Peyer's patch (tissue), 4 donors: Measurements from ENCODE around the gene INAFM2. TPM values are rescaled to one million over a fixed set of nuclear protein-coding genes. Genes with fewer than 3 reads are reported as not detected.

Source experiments
- DNase-seq, 3 donors: peaks; one replicate each; pipeline ENCODE4 v3.0.0-alpha.2; 2017 to 2019
- H3K27ac ChIP-seq, 4 donors: fragments of 200-600 bp; sonication (generic); one replicate each; pipeline ENCODE4 v1.5.1; 2016 to 2019
- H3K27me3 ChIP-seq, 2 donors: fragments of 200-600 bp; sonication (generic); one replicate each; pipeline ENCODE4 v1.5.1; 2019
- H3K36me3 ChIP-seq, 3 donors: fragments of 200-600 bp; sonication (generic); one replicate each; pipeline ENCODE4 v1.5.1; 2016 to 2019
- H3K4me1 ChIP-seq, 4 donors: fragments of 200-600 bp; sonication (generic); one replicate each; pipeline ENCODE4 v1.5.1; 2016 to 2019
- H3K4me3 ChIP-seq, 4 donors: fragments of 200-600 bp; sonication (generic); 1 replicate in 3 of 4; 2 replicates in 1 of 4; pipeline ENCODE4 v1.5.1; 2016 to 2019; ENCODE audit warnings: mild to moderate bottlenecking in 1 of 4
- H3K9me3 ChIP-seq, 4 donors: fragments of 200-600 bp; sonication (generic); one replicate each; pipeline ENCODE4 v1.5.1; 2016 to 2019; ENCODE audit warnings: mild to moderate bottlenecking in 1 of 4
- POLR2A ChIP-seq, 2 donors: fragments of 450-650 bp; IDR thresholded peaks; one replicate each; pipeline ENCODE4 v1.5.1; 2017; ENCODE audit warnings: antibody characterized with exemption in 2 of 2, mild to moderate bottlenecking in 2 of 2, moderate library complexity in 2 of 2
- total RNA-seq, 4 donors: library from RNA; depleted of rRNA; stranded (reverse); fragments of >200 nt; gene quantifications; one replicate each; pipeline ENCODE4 v1.1.0, GENCODE V29; 2016
- TF ChIP-seq, protein P1 (sequence below), 6 experiments: fragments of 450-650 bp in 4 of 6; fragments of 200-600 bp in 2 of 6; sonication (generic) in 1 of 6; IDR thresholded peaks; one replicate each; pipeline ENCODE4 v1.5.1; 2017 to 2019; ENCODE audit warnings: antibody characterized with exemption in 6 of 6, mild to moderate bottlenecking in 3 of 6, moderate library complexity in 1 of 6

INAFM2 gene
- total RNA-seq, 4 donors from 2014 or later: 6.2 to 10.7 (median 8.9) TPM

DNA sequence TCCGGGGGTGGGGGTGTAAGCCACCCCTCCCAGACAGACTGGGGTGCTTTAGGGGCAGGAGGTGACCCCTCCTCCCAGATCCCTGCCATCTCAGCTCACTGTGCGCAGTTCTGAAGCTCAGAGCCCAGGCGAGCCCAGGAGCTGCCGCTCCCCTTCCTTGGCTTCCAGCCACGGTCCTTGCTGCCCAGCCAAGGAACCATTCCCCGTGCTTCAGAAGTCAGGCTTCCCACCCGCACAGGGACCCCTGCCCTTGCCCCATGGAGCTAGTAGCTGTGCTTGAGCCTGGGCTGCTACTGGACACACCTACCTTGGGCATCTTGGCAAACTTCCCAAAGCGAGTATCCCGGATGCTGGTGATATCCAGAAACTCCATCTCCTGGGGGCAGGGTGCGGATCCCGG, 20.5 kb upstream of the INAFM2 start:
- Histone ChIP-seq H3K9me3 (peaks cover 0 to 3% (median 0%) of the 10 kb centered on the region in 4 donors), H3K4me3 (no peak overlapping the region), H3K36me3 (no peaks in the 10 kb centered on the region), H3K27ac (no peak overlapping the region), H3K27me3 (no peaks in the 10 kb centered on the region), H3K4me1 (peaks cover 0 to 6% (median 0%) of the 10 kb centered on the region in 4 donors)
- peak in 1 of 3 donors; percentile 30 for DNase-seq
- TF ChIP-seq POLR2A (IDR thresholded peaks at IDR 0.05): no peak
- TF ChIP-seq, protein P1, sequence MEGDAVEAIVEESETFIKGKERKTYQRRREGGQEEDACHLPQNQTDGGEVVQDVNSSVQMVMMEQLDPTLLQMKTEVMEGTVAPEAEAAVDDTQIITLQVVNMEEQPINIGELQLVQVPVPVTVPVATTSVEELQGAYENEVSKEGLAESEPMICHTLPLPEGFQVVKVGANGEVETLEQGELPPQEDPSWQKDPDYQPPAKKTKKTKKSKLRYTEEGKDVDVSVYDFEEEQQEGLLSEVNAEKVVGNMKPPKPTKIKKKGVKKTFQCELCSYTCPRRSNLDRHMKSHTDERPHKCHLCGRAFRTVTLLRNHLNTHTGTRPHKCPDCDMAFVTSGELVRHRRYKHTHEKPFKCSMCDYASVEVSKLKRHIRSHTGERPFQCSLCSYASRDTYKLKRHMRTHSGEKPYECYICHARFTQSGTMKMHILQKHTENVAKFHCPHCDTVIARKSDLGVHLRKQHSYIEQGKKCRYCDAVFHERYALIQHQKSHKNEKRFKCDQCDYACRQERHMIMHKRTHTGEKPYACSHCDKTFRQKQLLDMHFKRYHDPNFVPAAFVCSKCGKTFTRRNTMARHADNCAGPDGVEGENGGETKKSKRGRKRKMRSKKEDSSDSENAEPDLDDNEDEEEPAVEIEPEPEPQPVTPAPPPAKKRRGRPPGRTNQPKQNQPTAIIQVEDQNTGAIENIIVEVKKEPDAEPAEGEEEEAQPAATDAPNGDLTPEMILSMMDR (IDR thresholded peaks at IDR 0.05): no peak

DNA sequence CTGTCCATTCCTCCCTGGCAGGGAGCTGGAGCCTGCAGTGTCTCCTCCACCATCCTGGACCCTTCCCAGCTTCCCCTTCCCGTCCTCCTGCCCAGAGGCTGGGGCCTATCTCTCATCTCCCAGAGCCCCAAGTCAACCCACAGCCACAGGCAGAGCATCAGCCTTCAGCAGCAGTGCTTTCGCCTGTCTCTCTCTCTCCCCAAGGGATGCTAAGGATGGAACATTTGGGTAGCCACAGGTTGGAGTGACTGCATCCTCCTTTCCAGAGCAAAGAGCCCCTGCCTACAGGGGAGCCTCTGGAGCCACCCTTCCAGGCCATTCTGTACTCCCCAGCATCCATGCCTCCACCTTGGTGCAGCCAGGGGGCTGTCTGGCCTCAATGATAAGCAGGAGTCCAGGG, 19.9 kb upstream of the INAFM2 start:
- Histone ChIP-seq H3K9me3 (peaks cover 0 to 3% (median 0%) of the 10 kb centered on the region in 4 donors), H3K4me1 (peaks cover 0 to 6% (median 2%) of the 10 kb centered on the region in 4 donors), H3K36me3 (no peaks in the 10 kb centered on the region), H3K4me3 (no peak overlapping the region), H3K27ac (no peak overlapping the region), H3K27me3 (no peaks in the 10 kb centered on the region)
- TF ChIP-seq, protein P1 (IDR thresholded peaks at IDR 0.05): no peak
- TF ChIP-seq POLR2A (IDR thresholded peaks at IDR 0.05): no peak
- no peak for DNase-seq

- no peak for TF ChIP-seq POLR2A (IDR thresholded peaks at IDR 0.05)
- TF ChIP-seq, protein P1 (IDR thresholded peaks at IDR 0.05): no peak
These were observed 18.2 kb upstream of the INAFM2 start for GRCh38 chr15:40305281-40305680.

GRCh38 chr15:40306371-40306770, 17.1 kb upstream of the INAFM2 start:
- no peak for TF ChIP-seq POLR2A (IDR thresholded peaks at IDR 0.05)
- TF ChIP-seq, protein P1 (IDR thresholded peaks at IDR 0.05): no peak
- DNase-seq: no peak
- H3K9me3 ChIP-seq: no peaks in the 10 kb centered on the region
- peak overlapping the region in 3 of 4 donors; percentile 83 to 92 (median 86) for H3K27ac ChIP-seq
- peaks cover 0 to 12% (median 7%) of the 10 kb centered on the region in 4 donors for H3K4me1 ChIP-seq
- no peaks in the 10 kb centered on the region for H3K27me3 ChIP-seq
- no peaks in the 10 kb centered on the region for H3K36me3 ChIP-seq
- H3K4me3 ChIP-seq: peak overlapping the region; percentile 36 to 58 (median 50)

More at GRCh38 chr15:40305281-40305680, 18.2 kb upstream of the INAFM2 start:
- Histone ChIP-seq H3K9me3 (no peaks in the 10 kb centered on the region), H3K27me3 (no peaks in the 10 kb centered on the region), H3K36me3 (no peaks in the 10 kb centered on the region), H3K4me1 (peaks cover 0 to 12% (median 7%) of the 10 kb centered on the region in 4 donors), H3K27ac (no peak overlapping the region), H3K4me3 (no peak overlapping the region)
- DNase-seq: no peak

GRCh38 chr15:40306908-40307307, 16.6 kb upstream of the INAFM2 start:
- Histone ChIP-seq H3K27me3 (no peaks in the 10 kb centered on the region), H3K36me3 (no peaks in the 10 kb centered on the region), H3K27ac (peak overlapping the region; percentile 83 to 92 (median 86)), H3K9me3 (no peaks in the 10 kb centered on the region), H3K4me1 (peaks cover 0 to 12% (median 7%) of the 10 kb centered on the region in 4 donors), H3K4me3 (peak overlapping the region; percentile 36 to 58 (median 50))
- TF ChIP-seq, protein P1 (IDR thresholded peaks at IDR 0.05): no peak
- TF ChIP-seq POLR2A (IDR thresholded peaks at IDR 0.05): no peak
- DNase-seq: peak in 1 of 3 donors; percentile 35
